ENCODE data around the gene ADAMTS4.

ADAMTS4 gene

GRCh38 chr1:161218301-161219077, 19.6 kb upstream of the ADAMTS4 start:
- DNase-seq = no peak

DNA sequence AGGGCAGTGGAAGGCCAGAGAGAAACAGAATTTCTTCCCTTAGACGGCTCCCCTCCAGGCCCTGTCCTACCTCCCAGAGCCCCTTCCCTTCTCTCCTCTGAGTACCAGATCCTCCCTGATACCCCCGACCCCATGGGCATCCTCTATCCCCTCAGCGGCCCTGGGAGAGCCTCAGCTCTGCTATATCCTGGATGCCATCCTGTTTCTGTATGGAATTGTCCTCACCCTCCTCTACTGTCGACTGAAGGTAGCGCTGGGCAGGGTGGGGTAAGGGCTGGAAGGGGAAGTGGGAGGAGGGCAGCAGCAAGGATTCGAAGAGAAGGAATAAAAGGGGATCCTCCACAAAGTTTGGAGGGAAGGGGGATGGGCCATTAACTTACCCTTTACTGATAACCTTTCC, 19.0 kb upstream of the ADAMTS4 start:
- no peak for DNase-seq

GRCh38 chr1:161216945-161217712, 18.3 kb upstream of the ADAMTS4 start:
- DNase-seq = no peak

- DNase-seq = no peak
Observed at GRCh38 chr1:161215076-161215475, 16.2 kb upstream of the ADAMTS4 start, which contains the start of gene FCER1G. Gene FCER1G, plus strand, starts transcription at chr1:161215295. Its CDS starts 27 bp downstream, at chr1:161215322.

DNA sequence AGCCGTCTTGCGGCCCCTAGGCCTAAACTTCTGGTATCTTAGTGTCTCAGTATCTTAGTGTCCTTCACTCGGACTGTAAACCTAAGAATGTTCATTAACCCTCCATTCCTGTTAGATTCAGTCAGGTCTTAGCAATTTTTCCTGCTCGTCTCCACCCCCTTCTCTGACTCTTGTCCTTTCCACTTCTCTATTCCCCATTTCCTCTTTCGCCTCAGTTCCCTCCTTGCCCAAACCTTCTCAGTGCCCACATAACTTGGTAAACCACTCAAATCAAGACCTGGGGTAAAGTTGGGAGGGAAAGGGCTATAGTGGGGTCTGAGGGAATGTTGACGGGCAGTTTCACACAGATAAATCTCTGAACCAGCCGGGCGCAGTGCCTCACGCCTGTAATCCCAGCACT, 15.5 kb upstream of the ADAMTS4 start:
- DNase-seq = no peak

GRCh38 chr1:161209790-161210409, 11.0 kb upstream of the ADAMTS4 start:
- DNase-seq = peak; percentile 56

DNA sequence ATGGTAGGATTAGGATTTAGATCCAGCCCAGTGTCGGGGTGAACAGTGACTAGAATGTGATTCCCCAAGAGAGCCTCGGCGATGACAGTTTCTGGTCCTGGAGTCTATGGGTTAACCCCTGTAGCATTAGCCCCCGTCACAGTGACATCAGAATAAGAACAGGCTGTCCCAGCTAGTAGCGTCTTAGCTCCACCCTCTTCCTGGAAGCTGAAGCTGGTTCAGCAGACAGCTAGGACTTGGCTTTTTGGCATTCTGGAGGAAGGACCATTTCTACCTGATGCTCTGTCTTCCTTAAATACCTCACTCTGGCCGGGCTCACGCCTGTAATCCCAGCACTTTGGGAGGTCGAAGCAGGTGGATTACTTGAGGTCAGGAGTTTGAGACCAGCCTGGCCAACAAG, 8.3 kb upstream of the ADAMTS4 start:
- DNase-seq = no peak

DNA sequence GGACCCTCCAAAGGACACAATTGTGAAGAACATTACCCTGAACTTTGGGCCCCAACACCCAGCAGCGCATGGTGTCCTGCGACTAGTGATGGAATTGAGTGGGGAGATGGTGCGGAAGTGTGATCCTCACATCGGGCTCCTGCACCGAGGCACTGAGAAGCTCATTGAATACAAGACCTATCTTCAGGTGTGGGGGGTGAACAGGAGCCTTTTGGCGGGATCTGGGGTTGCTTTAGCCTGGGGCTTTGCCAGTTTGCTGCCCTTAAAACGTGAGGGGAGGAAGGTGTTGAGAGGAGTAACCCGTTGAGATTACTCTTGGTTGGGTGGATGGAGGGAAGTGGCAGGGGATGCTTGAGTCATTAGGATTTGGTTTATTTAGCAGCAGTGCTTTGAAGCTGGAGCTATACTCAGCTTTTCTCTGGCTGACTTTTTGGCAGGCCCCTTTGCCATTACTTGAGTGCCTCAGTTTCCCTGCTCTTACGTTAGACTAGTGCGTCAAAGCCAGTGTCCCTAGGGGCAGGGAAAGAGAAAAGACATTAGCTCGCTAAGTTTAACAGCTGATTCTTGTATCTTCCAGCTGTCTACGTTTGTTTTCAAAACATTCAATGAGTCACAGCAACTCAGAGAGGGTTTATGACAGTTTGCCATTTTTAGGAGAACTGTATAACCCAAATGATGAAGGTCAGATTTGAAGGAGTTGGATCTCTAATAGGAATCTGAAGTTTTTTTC, 7.7 kb upstream of the ADAMTS4 start:
- DNase-seq = no peak

DNA sequence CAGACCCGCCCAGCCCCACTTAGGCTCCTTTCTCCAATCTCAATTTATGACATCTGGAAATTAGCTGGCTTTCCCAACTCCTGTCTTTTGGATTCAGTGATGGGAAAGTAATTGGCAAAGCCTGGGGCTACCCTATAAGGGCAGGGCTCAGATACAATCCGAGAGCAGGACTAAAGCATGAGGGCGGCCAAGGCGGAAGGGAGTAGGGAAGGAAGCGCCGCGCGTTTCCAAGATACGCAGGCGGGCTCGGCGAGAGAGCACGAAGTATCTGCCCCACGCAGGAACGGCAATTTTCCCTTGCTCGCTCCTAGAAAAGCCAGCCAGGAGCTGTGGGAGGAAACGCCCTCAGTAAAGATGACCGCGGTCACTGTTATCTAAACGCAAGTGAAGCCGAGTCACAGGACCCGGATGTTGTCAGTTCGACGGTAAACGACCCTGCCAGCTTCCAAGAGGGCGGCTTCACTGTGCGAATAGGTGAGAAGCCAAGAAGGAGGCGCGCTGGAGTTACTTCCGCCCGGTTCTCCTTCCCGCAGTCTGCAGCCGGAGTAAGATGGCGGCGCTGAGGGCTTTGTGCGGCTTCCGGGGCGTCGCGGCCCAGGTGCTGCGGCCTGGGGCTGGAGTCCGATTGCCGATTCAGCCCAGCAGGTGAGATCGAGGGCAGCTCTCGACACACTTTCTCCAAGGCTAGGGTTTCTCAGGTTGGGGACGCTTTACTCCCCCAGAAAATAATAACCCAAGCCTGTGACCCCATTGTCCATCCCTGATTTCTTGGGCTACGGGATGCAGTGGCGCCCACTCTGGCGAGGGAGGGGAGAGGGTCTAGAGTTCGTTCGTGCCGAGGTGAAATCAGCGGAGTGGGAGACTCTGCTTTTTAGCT, 3.2 kb upstream of the ADAMTS4 start, which contains the start of gene NDUFS2:
Gene NDUFS2, plus strand, starts transcription at position 532 of the 877 bp plus-strand sequence. Its CDS starts 19 bp downstream, at position 551.
- DNase-seq = peak; percentile 92

- DNase-seq = no peak
Observed at GRCh38 chr1:161200992-161201835, 2.4 kb upstream of the ADAMTS4 start.

- no peak for DNase-seq
Observed at GRCh38 chr1:161200421-161200991, 1.7 kb upstream of the ADAMTS4 start.

- no peak for DNase-seq
Observed at GRCh38 chr1:161199506-161200139, 769 bp upstream of the ADAMTS4 start.

- DNase-seq = no peak
Observed at GRCh38 chr1:161198194-161198896, 509 bp downstream of the ADAMTS4 start.

- no peak for DNase-seq
Observed at GRCh38 chr1:161197560-161198193, 1.2 kb downstream of the ADAMTS4 start.

- DNase-seq = no peak
Observed at GRCh38 chr1:161196521-161197451, 2.1 kb downstream of the ADAMTS4 start.

DNA sequence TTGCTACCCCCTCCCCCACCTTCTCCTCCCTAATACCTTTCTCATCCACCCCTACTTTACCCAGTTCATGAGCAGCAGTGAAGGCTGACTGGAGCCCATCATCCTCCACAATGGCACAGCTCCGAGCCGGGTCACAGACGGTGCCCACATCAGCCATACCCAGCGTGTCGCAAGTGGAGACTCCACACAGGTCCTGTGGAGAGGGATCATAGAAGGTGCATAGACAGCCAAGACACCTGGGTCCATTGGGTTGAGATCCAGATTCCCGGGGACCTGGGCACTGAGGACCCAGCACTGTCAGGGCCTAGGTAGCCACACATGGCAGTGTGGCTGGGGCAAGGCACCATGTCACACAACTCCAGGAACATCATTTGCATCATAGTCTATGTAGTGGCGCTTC, 2.7 kb downstream of the ADAMTS4 start:
- no peak for DNase-seq

DNA sequence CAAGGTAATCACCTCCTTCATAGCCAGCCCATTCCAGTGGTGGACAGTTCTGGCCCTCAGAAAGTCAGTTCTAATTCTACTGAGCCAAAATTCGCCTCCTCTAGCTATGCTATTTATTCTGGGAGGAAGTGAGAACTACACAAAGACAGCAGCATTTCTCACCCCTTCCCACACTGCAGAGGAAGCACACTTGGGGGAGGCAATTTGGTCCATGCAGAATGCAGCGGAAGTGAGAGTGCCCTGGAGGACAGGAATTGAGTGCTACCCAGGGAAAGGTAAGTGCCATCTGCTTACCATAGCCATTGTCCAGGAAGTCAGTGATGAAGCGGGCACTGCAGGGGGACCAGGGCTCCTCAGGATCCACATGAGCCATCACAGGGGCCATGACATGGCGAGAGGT, 3.7 kb downstream of the ADAMTS4 start:
- no peak for DNase-seq
